SK-N-MC (cell line): Measurements from ENCODE around the gene HPN.

Experiments used
- DNase-seq: peaks from one replicate; pipeline ENCODE4 v3.0.0-alpha.2; 2011; ENCODE audit warnings: low read depth, low spot score
- H3K27ac ChIP-seq: fragments of 200-600 bp; sonication (generic); 2 replicates; pipeline ENCODE4 v1.5.1; 2016; ENCODE audit warnings: mixed run types
- H3K36me3 ChIP-seq: fragments of 200-600 bp; sonication (generic); 2 replicates; pipeline ENCODE4 v1.6.1; 2017; ENCODE audit warnings: antibody characterized with exemption, low read length, mixed read lengths; ENCODE audit not compliant: insufficient read depth
- H3K4me3 ChIP-seq: fragments of 200-600 bp; sonication (generic); 2 replicates; pipeline ENCODE4 v1.5.1; 2016
- H3K9ac ChIP-seq: fragments of 200-600 bp; sonication (generic); 2 replicates; pipeline ENCODE4 v1.8.0; 2017; ENCODE audit warnings: mixed run types, mixed read lengths; ENCODE audit not compliant: insufficient read length
- H3K9me3 ChIP-seq: fragments of 200-600 bp; sonication (generic); 2 replicates; pipeline ENCODE4 v1.6.1; 2017; ENCODE audit warnings: low read depth, mild to moderate bottlenecking, antibody characterized with exemption, low read length, moderate library complexity, mixed read lengths
- EZH2 ChIP-seq: fragments of 200-600 bp; sonication (generic); IDR thresholded peaks from one replicate; pipeline ENCODE4 v1.6.1; 2017; ENCODE audit warnings: antibody characterized with exemption
- FOXP2 ChIP-seq: optimal IDR thresholded peaks from 2 replicates; pipeline ENCODE3; 2011; ENCODE audit warnings: mild to moderate bottlenecking, moderate library complexity; ENCODE audit not compliant: insufficient read depth; ENCODE audit errors: extremely low read length, control extremely low read depth
- POLR2AphosphoS5 ChIP-seq: IDR thresholded peaks from 2 replicates; pipeline ENCODE4 v1.6.1; 2012; ENCODE audit warnings: mild to moderate bottlenecking, low read depth, low read length, borderline replicate concordance

HPN gene

GRCh38 chr19:35076657-35077056 is 35.1 kb downstream of the HPN start:
- no peak for TF ChIP-seq POLR2AphosphoS5
- no peak for TF ChIP-seq EZH2
- TF ChIP-seq FOXP2: no peak
- H3K27ac ChIP-seq: no peak overlapping the region
- no peak for DNase-seq
- no peaks in the 10 kb centered on the region for H3K9me3 ChIP-seq
- H3K9ac ChIP-seq: no peak overlapping the region
- no peaks in the 10 kb centered on the region for H3K36me3 ChIP-seq
- no peak overlapping the region for H3K4me3 ChIP-seq

GRCh38 chr19:35077411-35078223 is 36.1 kb downstream of the HPN start:
- no peak for DNase-seq
- Histone ChIP-seq H3K9ac (no peak overlapping the region), H3K4me3 (no peak overlapping the region), H3K36me3 (no peaks in the 10 kb centered on the region), H3K9me3 (no peaks in the 10 kb centered on the region), H3K27ac (no peak overlapping the region)
- TF ChIP-seq POLR2AphosphoS5 (no peak), FOXP2 (no peak), EZH2 (no peak)

- Histone ChIP-seq H3K36me3 (no peaks in the 10 kb centered on the region), H3K4me3 (no peak overlapping the region), H3K9me3 (no peaks in the 10 kb centered on the region), H3K27ac (no peak overlapping the region), H3K9ac (no peak overlapping the region)
- no peak for TF ChIP-seq POLR2AphosphoS5
- no peak for TF ChIP-seq EZH2
- no peak for TF ChIP-seq FOXP2
- no peak for DNase-seq
Observed at GRCh38 chr19:35079826-35080225, 38.3 kb downstream of the HPN start.

GRCh38 chr19:35080613-35081170 is 39.2 kb downstream of the HPN start:
- H3K27ac ChIP-seq: no peak overlapping the region
- DNase-seq: no peak
- H3K4me3 ChIP-seq: no peak overlapping the region
- H3K9me3 ChIP-seq: no peaks in the 10 kb centered on the region
- H3K36me3 ChIP-seq: no peaks in the 10 kb centered on the region
- no peak for TF ChIP-seq FOXP2
- TF ChIP-seq EZH2: no peak
- no peak for TF ChIP-seq POLR2AphosphoS5
- H3K9ac ChIP-seq: no peak overlapping the region

DNA sequence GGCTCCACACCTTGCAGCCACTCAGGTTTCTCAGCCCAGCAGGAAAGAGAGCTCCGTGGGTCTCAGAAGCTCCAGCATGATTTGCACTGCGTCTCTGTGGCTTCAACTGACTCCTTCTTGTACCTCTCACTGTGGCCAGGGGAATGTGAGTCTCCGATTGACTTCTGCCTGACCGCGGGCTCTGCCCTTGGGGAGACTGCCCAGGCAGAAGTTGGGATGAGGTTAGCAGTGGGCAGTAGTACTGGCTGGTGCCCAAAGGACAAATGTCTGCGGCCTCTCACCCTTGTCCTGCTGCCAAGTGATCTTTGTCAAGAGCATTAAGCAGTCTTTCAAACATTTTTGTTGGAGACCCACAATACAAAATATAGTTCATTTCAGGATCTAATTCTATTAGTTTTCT is 39.7 kb downstream of the HPN start:
- no peak overlapping the region for H3K9ac ChIP-seq
- no peak overlapping the region for H3K4me3 ChIP-seq
- no peaks in the 10 kb centered on the region for H3K9me3 ChIP-seq
- DNase-seq: no peak
- TF ChIP-seq EZH2 (no peak), FOXP2 (no peak), POLR2AphosphoS5 (no peak)
- H3K27ac ChIP-seq: no peak overlapping the region
- H3K36me3 ChIP-seq: no peaks in the 10 kb centered on the region

DNA sequence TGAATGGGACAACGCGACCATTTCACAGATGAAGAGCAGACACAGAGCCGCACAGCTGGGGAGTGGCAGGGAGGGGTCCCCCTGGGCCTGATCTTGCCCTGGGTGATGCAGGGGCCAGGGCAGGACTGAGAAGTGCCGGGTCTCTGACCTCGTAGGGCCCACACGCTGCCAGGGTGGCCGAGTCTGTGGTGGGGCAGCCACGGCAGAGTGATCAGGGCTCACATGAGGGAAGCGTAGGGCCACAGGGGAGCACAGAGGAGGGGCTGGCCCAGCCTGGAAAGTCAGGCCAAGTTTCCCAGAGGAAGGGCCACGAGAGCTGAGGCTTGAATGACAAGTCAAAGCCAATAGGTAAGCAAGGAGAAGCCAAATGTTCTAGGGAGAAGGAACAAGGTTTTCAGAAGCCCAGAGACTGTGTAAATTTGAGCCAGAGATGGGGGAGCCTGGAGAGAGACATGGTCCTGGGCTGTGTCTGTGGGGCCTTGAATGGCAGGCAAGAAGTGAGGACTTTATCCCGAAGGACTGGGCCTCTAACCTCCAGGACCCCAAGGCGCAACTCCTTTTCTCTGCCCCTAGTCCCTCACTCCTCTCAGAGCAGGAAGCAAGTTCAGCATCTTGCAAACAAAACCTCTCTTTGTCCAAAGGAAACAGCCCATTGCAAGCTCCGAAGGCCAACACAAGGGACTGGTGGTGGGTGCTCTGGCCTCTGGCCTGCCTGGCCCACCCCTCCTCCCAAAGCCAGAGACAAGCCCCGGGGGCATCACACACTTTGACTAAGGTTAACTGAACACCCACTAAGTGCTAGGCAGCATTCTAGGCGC is 42.4 kb downstream of the HPN start:
- TF ChIP-seq POLR2AphosphoS5 (no peak), EZH2 (no peak), FOXP2 (no peak)
- no peak overlapping the region for H3K9ac ChIP-seq
- H3K36me3 ChIP-seq: no peaks in the 10 kb centered on the region
- DNase-seq: no peak
- H3K9me3 ChIP-seq: no peaks in the 10 kb centered on the region
- no peak overlapping the region for H3K27ac ChIP-seq
- no peak overlapping the region for H3K4me3 ChIP-seq

GRCh38 chr19:35084509-35084762 is 42.9 kb downstream of the HPN start:
- TF ChIP-seq FOXP2 (no peak), EZH2 (no peak), POLR2AphosphoS5 (no peak)
- no peak overlapping the region for H3K27ac ChIP-seq
- no peak overlapping the region for H3K9ac ChIP-seq

GRCh38 chr19:35085947-35086346 is 44.4 kb downstream of the HPN start:
- H3K9ac ChIP-seq: no peak overlapping the region
- no peak for DNase-seq
- TF ChIP-seq FOXP2 (no peak), POLR2AphosphoS5 (no peak), EZH2 (no peak)

More at GRCh38 chr19:35084509-35084762, 42.9 kb downstream of the HPN start:
- Histone ChIP-seq H3K4me3 (no peak overlapping the region), H3K36me3 (no peaks in the 10 kb centered on the region), H3K9me3 (no peaks in the 10 kb centered on the region)
- DNase-seq: no peak

DNA sequence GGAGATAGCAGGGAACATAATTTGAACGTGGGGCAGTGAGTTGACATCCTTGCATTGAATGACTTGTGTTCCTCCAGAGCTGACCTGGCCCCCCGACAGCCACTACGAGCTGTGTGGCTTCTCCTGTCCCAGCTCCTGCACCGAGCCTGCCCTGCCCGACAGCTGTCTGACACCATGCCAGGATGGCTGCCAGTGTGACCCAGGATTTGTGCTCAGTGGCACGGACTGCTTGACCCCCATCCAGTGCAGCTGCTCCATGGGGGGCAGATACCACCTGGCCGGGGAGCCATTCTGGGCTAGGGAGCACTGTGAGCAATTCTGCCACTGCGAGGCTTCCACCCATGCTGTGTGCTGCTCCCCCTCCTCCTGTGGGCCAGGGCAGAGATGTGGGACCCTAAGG is 44.9 kb downstream of the HPN start:
- no peak overlapping the region for H3K4me3 ChIP-seq
- TF ChIP-seq EZH2 (no peak), FOXP2 (no peak), POLR2AphosphoS5 (no peak)
- H3K9me3 ChIP-seq: no peaks in the 10 kb centered on the region
- DNase-seq: no peak
- H3K9ac ChIP-seq: no peak overlapping the region
- H3K36me3 ChIP-seq: no peaks in the 10 kb centered on the region
- H3K27ac ChIP-seq: no peak overlapping the region

More at GRCh38 chr19:35085947-35086346, 44.4 kb downstream of the HPN start:
- Histone ChIP-seq H3K9me3 (no peaks in the 10 kb centered on the region), H3K36me3 (no peaks in the 10 kb centered on the region), H3K4me3 (no peak overlapping the region), H3K27ac (no peak overlapping the region)
